Activated naive CD4-positive, alpha-beta T cell treated with anti-CD3 and anti-CD28 coated beads, Interleukin-2, amount 50 U/mL, for 16 hours (primary cell): ENCODE data around the gene OPCML.

Experiments used
- DNase-seq: peaks from one replicate; pipeline ENCODE4 v3.0.0-alpha.2; 2020

The OPCML gene

DNA sequence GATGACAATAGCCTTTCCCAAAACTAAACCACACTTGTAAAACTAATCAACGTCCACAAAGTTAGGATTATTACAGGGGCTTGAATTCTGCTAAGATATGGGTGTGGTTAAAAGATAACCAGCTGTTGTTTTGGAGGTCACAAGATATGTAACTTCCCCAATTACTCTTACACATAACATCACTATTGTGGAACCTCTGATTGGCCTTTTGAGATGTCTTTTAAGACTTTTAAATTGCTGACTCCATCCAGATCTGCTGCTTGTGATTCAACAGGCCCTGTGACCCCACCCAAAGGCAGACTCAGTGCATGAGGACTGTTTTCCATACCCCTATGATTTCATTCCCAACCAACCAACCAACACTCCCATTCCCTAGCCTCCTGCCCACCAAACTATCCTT lies 893.9 kb downstream of the OPCML start:
- DNase-seq, result no peak

- no peak for DNase-seq
Observed at GRCh38 chr11:132636523-132636922, 895.8 kb downstream of the OPCML start.

DNA sequence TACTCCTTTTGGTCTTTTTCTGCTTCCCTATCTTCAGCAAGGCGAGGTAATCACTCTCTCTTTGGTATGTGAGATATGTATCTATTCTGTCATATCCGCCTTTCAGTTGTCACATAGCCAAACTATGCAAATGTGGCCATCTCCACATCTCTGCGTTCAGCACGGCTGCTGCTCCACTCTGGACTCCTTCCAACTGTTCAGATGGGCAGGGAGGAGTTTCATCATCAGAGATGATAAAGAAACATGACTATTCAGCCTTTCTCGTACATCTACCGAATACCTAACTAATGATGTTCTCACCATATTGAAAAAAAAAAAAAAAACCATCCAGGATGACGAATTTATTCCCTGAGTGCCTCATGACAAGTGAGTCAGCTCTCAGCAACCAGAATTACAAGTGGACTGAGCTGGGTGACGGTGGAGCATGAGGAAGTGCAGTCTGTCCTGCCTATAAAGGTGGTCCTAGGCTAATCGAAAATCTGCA lies 899.6 kb downstream of the OPCML start:
- DNase-seq, result no peak

DNA sequence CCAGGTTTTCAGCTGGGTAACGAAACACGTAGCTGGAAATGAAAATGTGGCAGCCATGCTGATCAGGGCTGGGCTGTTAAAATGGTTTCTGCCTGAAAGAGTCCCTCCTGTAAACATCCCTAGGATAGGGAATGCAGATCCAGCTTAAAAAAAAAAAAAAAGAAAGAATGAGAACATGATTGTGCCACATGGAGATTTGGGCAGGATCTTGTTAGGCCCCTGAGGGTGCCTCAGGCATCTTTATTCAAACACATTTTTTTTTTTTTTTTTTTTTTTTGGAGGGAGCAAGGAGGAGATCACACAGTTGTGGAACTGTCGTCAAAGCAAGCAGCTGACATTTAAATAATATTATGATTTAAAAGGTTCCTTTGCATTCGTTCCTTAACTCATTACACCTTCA lies 900.3 kb downstream of the OPCML start:
- no peak for DNase-seq

DNA sequence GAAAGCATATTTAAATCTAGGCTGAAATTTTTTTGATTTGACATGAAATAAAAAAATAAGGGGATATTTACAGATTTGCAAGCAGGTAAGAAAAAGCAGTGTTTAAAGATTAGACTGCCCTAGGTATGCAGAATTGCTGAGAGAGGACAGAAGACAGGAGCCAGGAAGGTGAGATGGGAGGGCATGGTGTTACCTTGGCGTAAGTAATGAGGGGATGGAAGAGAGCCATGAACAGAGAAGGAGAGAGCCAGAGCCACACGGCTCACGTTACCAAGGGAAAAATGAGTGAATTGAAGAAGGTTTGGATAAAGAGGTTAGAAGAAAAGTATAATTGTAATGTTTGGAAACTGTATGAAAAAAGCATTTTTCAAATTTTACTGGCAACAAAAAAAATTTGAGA lies 904.3 kb downstream of the OPCML start:
- no peak for DNase-seq

DNA sequence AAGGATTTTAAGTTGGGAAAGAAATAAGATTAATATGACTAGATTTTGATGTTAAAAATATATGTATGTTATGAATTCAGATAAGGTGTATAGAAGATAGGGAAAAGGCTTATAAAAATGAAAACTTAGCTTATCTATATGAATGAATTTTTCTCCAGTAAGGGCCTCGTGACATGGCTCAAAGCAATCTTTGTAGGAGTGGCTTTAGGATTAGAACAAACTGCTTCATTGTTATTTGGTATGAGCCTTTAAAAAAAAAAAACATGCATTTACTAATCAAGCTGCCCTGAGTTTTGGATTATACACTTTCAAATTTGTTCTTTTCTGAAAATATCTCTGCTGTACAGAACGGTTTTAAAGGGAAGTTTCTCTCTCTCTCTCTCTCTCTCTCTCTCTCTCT lies 905.9 kb downstream of the OPCML start:
- no peak for DNase-seq

GRCh38 chr11:132623511-132623910 lies 908.8 kb downstream of the OPCML start:
- DNase-seq, result no peak

- no peak for DNase-seq
Observed at GRCh38 chr11:132621976-132622580, 910.2 kb downstream of the OPCML start.

- no peak for DNase-seq
Observed at GRCh38 chr11:132620423-132620822, 911.9 kb downstream of the OPCML start.

DNA sequence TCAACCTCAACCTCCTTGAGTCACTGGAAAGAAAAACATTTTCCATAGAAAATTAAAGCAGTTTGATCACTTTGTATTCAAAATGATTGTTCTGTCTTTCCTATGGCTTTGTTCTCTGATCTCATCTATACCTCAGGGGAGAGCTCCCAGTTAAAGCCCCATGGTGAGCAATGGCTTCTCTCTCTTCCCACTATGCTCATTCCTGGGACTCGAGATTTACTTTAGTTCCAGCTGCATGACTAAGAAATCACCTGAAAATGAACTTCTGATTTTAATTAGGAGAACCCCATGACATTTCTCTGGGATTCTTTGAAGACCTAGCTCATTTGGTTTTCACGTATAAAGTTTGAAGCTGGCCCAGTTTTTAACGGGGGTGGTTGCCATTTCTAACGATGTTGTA lies 921.5 kb downstream of the OPCML start:
- no peak for DNase-seq

GRCh38 chr11:132610216-132610615 lies 922.1 kb downstream of the OPCML start:
- no peak for DNase-seq

DNA sequence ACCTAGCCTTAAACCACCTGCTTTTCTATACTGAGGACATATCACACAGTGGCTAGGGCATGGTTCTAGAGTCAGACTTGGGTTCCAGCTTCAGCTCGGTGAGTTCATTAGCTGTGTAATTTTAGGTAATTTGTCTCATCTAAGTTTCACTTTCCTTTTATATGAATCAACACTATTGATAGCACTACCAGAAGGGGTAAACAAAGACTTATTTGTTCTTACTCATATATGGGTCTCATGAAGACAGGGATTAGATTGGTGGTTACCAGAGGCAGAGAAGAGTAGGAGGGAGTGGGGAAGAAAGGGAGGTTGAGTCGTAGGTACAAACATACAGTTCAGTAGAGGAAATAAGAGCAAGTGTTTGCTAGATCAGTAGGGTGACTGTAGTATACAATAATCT lies 924.7 kb downstream of the OPCML start:
- no peak for DNase-seq

DNA sequence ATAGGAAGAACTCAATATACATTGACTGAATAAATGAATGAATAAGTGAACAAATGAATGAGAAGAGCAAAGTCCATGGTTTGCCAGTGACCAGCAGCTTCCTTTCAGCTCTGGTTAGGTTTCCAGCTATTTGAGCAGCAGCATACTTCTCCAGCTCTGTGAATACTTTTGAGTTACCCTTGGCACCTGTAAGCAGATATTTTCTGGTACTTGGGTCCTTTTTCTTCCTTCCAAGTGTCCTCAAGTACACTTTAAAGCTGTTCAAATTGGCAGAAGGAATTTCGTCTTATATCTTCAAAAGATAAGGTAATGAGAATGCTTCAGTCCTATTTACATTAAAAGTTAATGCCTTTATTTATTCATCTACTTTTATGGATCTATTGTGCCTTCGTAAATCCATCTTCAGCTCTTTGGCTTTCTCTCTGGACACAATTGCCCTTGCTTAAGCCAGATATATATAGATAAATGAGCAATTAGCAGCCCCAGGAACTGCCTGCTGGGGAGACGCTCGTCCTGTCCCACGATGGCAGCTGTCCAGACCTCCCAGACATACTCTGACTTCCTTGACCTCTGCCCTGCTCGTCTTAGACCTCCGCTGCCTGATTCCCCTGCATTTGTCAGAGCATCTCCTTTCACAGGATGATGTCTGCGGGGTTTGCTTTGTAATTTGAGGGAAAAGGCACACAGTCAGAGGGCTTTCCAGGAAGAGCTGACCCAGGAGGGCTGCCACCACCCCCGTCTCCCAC lies 926.3 kb downstream of the OPCML start:
- DNase-seq, result no peak

DNA sequence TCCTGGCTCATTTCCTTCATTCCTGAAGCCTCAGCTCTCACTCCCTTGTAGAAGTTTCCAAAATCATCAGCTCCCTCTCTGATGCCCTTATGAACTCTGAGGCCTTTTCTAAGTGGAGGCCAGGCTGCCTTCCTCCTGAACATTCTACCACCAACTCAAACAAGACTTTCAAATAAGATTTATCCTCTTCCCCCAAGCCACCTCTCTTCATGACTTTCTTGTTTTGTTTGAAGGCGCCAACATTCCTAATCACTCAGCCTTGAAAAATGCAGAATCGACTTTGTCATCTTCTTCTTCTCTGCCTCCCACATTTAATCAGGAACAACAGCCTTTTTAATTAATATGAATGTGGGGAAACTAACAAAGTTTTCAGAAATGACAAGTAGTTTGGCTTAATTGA lies 927.9 kb downstream of the OPCML start:
- no peak for DNase-seq

DNA sequence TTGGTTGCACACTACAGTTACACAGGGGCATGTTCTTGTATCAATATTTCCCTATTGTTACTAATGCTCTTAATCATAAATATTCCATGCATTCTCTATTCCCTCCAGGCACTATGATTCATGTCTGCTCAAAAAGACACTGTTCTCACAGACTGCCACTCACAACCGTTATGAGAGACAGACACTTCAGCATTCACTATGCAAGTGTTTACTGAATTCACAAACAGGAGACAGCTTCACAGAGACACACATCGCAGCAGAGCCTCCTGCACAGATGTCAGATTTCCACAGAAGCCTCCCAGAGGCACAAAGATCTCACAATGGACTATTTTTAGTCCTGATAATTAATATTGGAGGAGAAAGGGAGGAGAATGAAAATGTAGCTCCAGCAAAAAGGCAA lies 930.4 kb downstream of the OPCML start:
- DNase-seq, result no peak

DNA sequence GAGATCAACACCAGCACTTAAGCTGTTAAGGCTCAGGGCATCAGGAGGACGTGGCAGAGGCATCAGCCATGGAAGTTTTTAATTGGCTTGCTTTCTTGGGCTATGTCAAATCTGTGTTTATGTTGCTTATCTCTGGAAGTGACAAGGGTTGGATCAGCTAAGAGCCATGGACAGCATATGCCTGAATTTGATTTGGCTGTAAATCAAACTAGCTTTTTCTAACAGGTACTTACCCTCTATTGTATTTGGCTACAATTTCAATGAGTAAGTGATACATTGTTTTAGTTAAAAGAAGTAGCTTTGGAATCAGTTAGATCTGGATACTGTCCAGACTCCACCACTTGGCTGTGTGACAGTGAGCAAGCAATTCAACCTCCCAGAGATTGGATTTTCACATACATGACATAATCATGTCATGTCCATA lies 936.6 kb downstream of the OPCML start:
- DNase-seq, result no peak

DNA sequence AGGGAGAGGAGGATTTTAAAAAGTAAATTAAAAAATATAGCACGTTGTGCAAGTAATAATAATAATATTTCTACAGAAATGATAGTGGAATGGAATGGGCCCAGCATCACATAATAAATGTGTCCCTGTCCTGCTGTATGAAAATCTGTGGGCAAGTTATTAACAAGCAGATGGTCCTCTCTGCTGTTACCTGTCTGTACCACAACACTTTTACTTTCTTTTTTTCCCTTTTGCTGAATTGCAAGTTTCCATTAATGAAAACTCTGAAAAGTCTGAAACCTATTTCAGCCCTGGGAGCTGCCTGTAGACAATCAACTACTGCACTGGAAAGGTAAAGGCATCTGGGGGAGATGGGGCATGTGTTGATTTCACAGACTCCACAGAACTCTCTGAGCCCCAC lies 937.1 kb downstream of the OPCML start:
- no peak for DNase-seq

GRCh38 chr11:132590986-132591385 lies 941.3 kb downstream of the OPCML start:
- DNase-seq, result no peak

DNA sequence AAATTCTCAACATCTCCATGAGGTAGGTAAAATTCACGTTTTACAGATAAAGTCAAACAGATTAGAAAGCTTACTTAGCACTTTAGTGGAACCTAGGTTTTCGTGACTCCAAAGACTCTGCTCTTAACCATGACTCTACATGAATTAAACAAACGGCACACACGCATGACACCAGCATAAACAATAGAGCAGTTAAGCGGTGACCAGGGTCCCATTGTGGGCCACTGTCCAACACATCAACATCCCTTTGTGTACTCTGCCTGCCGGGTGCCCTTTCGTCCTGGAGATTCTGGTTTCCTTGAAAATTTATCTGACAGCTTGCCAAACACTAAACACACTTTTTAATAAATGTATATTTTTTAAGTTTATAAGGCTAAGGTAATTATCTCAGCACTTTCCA lies 941.7 kb downstream of the OPCML start:
- DNase-seq, result no peak

- DNase-seq, result no peak
Observed at GRCh38 chr11:132589791-132590190, 942.5 kb downstream of the OPCML start.

DNA sequence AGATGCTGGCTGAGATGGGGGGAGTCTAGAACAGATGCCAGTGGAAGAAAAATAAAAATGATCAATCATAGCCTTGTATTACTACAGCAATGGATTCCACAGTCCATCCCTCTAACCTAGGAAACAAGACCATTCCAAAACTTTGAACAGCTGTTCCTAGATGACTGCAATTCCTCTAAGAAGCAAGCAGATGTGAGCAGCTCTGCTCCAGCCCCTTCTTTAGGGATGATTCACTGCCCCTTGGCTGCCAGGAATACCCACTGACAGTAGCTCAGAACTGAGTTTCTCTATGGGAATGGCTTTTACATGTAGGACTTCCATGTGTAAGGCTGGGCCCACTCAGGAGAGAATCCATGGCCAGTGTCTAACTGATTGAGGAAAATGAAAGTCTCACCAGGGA lies 943.9 kb downstream of the OPCML start:
- no peak for DNase-seq

- DNase-seq, result no peak
Observed at GRCh38 chr11:132587716-132588115, 944.6 kb downstream of the OPCML start.

- no peak for DNase-seq
Observed at GRCh38 chr11:132586801-132587200, 945.5 kb downstream of the OPCML start.

DNA sequence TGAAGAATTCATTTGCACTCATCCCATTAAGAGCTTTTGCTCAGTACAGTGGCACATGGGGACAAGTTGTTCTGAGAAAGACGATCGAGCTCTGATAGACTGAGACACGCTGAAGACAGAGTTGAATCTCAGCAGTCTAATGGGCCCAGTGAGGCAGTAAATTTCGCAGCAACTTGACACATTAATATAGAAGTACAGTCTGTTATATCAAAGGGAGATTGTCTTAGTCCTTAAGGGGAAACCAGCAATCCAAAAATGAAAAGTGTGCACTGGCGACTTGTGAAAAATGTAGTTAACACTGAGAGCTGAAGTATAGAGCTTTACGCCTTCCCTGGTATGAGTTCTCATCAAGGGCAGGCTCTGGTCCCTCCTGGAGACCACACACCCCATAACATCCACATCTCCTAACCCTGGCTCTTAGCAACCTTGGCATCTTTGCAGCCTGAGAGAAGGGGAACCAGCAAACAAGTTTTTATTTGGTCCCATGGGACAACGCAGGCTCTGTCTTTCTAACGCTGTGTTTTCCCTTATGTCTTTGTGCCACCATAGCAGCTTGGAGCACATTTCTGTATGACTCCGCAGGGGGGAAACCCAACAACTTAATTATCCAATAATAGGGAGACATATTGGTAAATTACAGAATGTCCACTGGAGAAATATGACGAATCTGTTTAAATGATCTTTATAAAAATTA lies 952.5 kb downstream of the OPCML start:
- DNase-seq, result no peak
